MCF 10A (cell line): ENCODE data around the gene SERPINA9. TPM values are rescaled to one million over a fixed set of nuclear protein-coding genes. Genes with fewer than 3 reads are reported as not detected.

Experiments
- BruUV-seq: library from RNA; stranded (reverse); fragments of 400-500 nt; replicated peaks from 2 replicates; lab custom pipeline; 2021; lab: Mats Ljungman, UMichigan
- CTCF ChIA-PET: fragments of 300-600 bp; sonication (Branson Sonifier 250); formaldehyde crosslinking; extraction: SDS; loops from one replicate; lab custom pipeline; 2021; ENCODE audit warnings: antibody characterized with exemption, inconsistent platforms; lab: Yijun Ruan, JAX
- POLR2A ChIA-PET: fragments of 300-600, 350-650 bp; sonication (Branson Sonifier 250); formaldehyde crosslinking; extraction: SDS; loops from one replicate; lab custom pipeline; 2020; ENCODE audit warnings: antibody characterized with exemption, inconsistent platforms; lab: Yijun Ruan, JAX
- DNase-seq: peaks from one replicate; pipeline ENCODE4 v3.0.0-alpha.2; 2018; ENCODE audit not compliant: unreplicated experiment
- H3K27ac Mint-ChIP-seq: one replicate; pipeline ENCODE4 v1.8.0; 2022; ENCODE audit warnings: mild to moderate bottlenecking, low read depth, mixed read lengths; ENCODE audit not compliant: unreplicated experiment
- H3K27me3 Mint-ChIP-seq: one replicate; pipeline ENCODE4 v1.8.0; 2022; ENCODE audit warnings: mixed read lengths; ENCODE audit not compliant: insufficient read depth, unreplicated experiment
- H3K36me3 Mint-ChIP-seq: one replicate; pipeline ENCODE4 v1.8.0; 2022; ENCODE audit warnings: mild to moderate bottlenecking, moderate library complexity, mixed read lengths; ENCODE audit not compliant: insufficient read depth, unreplicated experiment
- H3K4me1 Mint-ChIP-seq: one replicate; pipeline ENCODE4 v1.8.0; 2022; ENCODE audit warnings: mixed read lengths; ENCODE audit not compliant: insufficient read depth, unreplicated experiment
- H3K4me3 Mint-ChIP-seq: one replicate; pipeline ENCODE4 v1.8.0; 2022; ENCODE audit warnings: mild to moderate bottlenecking, moderate library complexity, mixed read lengths; ENCODE audit not compliant: unreplicated experiment
- H3K9me3 Mint-ChIP-seq: one replicate; pipeline ENCODE4 v1.8.0; 2022; ENCODE audit warnings: mixed read lengths; ENCODE audit not compliant: unreplicated experiment
- intact Hi-C: fragments of 100-400 bp; cut with micrococcal nuclease; formaldehyde crosslinking; loops from 2 replicates; pipeline ENCODE4 v1.14.1; 2022
- total RNA-seq: library from RNA; stranded (reverse); gene quantifications from 2 replicates; pipeline ENCODE4 v1.2.3, GENCODE V29; 2022
- TF ChIP-seq, protein P1 (sequence below): fragments of 200-600 bp; IDR thresholded peaks from one replicate; pipeline ENCODE4 v1.8.0; 2022; ENCODE audit warnings: antibody characterized with exemption, mild to moderate bottlenecking; ENCODE audit not compliant: unreplicated experiment

SERPINA9 gene
- total RNA-seq, 1 experiment from 2014 or later: not detected

DNA sequence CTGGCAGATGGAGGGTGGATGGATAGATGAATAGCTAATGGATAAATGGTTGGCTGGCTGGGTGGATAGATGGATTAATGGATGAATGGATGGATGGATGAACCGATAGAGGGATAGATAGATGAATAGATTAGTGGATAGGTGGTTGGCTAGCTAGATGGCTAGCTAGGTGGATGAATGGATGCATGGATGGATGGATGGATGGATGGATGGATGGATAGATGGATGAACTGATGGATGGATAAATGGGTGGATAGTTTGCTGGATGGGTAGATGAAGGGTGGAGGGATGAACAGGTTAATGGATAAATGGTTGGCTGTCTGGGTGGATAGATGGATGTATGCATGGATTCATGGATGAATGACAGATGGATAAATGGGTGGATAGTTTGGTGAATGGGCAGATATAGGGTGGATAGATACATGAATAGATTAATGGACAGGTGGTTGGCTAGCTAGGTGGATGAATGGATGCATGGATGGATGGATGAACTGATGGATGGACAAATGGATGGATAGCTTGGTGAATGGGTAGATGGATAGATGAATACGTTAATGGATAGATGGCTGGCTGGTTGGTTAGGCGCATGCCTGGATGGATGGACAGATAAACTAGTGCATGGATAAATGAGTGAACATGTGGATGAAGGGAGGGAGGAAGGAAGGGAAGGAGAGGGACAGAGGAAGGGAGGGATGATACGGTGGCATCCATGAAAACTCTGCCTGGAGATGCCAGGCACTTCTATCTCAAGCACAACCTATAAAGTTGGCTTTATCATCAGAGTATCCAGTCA is 8.1 kb downstream of the SERPINA9 start:
- CTCF ChIA-PET: interaction anchor here (0.7 to 2.4 kb wide), 3 partner anchors 9 to 81 kb away, joined by 3 to 6 read pairs (median 6); partner anchors contain the start of gene SERPINA9
- Mint-ChIP-seq H3K4me1 (peaks cover 9% of the 10 kb centered on the region), H3K27ac (no peak overlapping the region), H3K9me3 (no peaks in the 10 kb centered on the region), H3K4me3 (no peak overlapping the region), H3K36me3 (no peaks in the 10 kb centered on the region), H3K27me3 (peaks cover 34% of the 10 kb centered on the region)
- TF ChIP-seq, protein P1, sequence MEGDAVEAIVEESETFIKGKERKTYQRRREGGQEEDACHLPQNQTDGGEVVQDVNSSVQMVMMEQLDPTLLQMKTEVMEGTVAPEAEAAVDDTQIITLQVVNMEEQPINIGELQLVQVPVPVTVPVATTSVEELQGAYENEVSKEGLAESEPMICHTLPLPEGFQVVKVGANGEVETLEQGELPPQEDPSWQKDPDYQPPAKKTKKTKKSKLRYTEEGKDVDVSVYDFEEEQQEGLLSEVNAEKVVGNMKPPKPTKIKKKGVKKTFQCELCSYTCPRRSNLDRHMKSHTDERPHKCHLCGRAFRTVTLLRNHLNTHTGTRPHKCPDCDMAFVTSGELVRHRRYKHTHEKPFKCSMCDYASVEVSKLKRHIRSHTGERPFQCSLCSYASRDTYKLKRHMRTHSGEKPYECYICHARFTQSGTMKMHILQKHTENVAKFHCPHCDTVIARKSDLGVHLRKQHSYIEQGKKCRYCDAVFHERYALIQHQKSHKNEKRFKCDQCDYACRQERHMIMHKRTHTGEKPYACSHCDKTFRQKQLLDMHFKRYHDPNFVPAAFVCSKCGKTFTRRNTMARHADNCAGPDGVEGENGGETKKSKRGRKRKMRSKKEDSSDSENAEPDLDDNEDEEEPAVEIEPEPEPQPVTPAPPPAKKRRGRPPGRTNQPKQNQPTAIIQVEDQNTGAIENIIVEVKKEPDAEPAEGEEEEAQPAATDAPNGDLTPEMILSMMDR: no peak
- no peak for DNase-seq
- intact Hi-C loops: no loop called here
- POLR2A ChIA-PET: no interaction called here
- BruUV-seq: no TSS peak

DNA sequence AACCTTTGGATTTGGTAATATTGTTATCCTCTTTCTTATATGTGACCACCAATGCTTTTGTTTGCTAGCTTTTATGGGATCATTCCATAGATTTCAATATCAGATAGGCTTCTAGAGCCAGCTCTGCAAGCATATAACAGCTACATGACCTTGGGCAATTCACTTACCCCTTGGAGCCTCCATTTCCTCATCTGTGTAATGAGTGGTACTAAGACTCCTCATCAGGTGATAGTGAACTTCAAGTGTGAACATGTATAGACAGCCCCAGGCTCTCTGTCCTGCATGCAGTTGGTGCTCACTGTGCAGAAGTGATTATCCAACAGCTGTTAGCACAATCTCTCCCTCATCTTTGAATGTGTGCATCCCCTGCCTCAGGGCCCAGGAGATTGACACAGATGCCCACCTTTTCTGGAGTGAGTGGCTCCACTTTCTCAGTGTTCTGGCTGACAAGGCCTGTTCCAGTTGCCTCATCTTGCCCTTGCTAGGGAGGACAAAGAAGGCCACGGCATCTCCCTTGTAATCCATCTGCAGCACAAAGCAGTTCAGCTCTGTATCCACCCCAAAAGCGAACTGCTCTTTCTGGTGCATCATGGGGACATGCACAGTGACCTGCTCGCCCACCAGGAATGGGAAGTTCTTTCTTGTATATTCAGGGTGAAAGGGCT is 9.2 kb downstream of the SERPINA9 start:
- no TSS peak for BruUV-seq
- CTCF ChIA-PET: interaction anchor here (0.6 to 2.4 kb wide), 4 partner anchors 10 to 151 kb away, joined by 3 to 6 read pairs (median 5); partner anchors contain the start of gene SERPINA9
- intact Hi-C loops: no loop called here
- H3K4me3 Mint-ChIP-seq: no peak overlapping the region
- no peaks in the 10 kb centered on the region for H3K36me3 Mint-ChIP-seq
- DNase-seq: no peak
- peaks cover 9% of the 10 kb centered on the region for H3K4me1 Mint-ChIP-seq
- POLR2A ChIA-PET: interaction anchor here (0.6 kb wide), 4 partner anchors 174 to 810 kb away, joined by 3 to 5 read pairs (median 3); no protein-coding TSS in a partner anchor
- peaks cover 25% of the 10 kb centered on the region for H3K27me3 Mint-ChIP-seq
- H3K27ac Mint-ChIP-seq: no peak overlapping the region
- TF ChIP-seq, protein P1: no peak
- H3K9me3 Mint-ChIP-seq: no peaks in the 10 kb centered on the region

DNA sequence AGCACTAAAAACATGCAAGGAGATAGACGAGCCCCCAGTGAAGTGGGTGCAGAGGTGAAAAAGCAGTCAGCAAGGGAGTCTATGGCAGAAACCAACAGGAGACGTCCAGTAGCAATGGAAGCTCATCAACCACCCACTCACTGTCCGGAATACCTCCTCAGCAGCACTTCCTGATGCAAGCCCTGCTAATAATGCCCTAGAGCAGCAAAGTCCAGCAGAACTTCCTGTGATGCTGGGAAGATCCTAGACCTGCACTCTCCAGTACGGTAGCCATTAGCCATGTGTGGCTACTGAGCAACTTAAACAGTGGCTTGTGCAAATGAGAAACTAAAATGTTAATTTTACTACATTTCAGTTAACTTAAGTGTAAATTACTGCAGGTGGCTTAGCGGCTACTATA is 11.0 kb downstream of the SERPINA9 start:
- H3K4me1 Mint-ChIP-seq: peaks cover 9% of the 10 kb centered on the region
- H3K36me3 Mint-ChIP-seq: no peaks in the 10 kb centered on the region
- H3K27ac Mint-ChIP-seq: no peak overlapping the region
- POLR2A ChIA-PET: interaction anchor here (0.9 kb wide), 1 partner anchor 21 kb away, joined by 3 read pairs; no protein-coding TSS in a partner anchor
- intact Hi-C loops: no loop called here
- H3K4me3 Mint-ChIP-seq: no peak overlapping the region
- no peaks in the 10 kb centered on the region for H3K9me3 Mint-ChIP-seq
- no TSS peak for BruUV-seq
- TF ChIP-seq, protein P1: no peak
- peaks cover 17% of the 10 kb centered on the region for H3K27me3 Mint-ChIP-seq
- DNase-seq: no peak
- CTCF ChIA-PET: interaction anchor here (1.6 to 1.8 kb wide), 2 partner anchors 19 to 21 kb away, joined by 4 to 5 read pairs; no protein-coding TSS in a partner anchor

DNA sequence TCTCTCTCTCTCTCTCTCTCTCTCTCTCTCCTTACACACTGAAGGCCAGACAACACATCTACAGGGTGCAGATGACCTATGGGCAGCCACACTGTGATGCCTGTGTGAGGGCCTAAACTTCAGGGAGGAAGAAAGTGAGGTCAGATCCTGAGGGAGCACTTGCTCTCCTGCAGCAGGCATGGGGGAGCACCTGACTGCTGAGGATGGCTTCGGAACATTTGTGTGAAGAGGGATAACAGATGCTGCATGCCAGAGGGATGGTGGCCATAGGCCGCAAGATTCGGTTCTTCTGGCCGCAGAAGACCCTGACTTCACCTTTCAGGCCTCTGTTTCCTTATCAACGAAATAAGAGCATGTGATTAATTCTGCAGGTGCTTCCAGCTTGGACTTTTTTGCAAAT is 11.7 kb downstream of the SERPINA9 start:
- POLR2A ChIA-PET: no interaction called here
- intact Hi-C loops: no loop called here
- BruUV-seq: no TSS peak

More for the DNA sequence above, 11.7 kb downstream of the SERPINA9 start:
- Mint-ChIP-seq H3K4me1 (peaks cover 9% of the 10 kb centered on the region), H3K27ac (no peak overlapping the region), H3K36me3 (no peaks in the 10 kb centered on the region), H3K9me3 (no peaks in the 10 kb centered on the region), H3K4me3 (no peak overlapping the region), H3K27me3 (peaks cover 17% of the 10 kb centered on the region)
- no peak for DNase-seq
- TF ChIP-seq, protein P1: no peak
- CTCF ChIA-PET: interaction anchor here (1.8 kb wide), 1 partner anchor 22 kb away, joined by 4 read pairs; no protein-coding TSS in a partner anchor
